Parathyroid adenoma (tissue), 2 donors: ENCODE measurements around the gene LPP.
A peak's percentile ranks its signal among the peaks of the same experiment; 100 is the strongest.

Experiments used
- H2AFZ ChIP-seq: fragments of 300-600 bp; sonication (generic); one replicate; pipeline ENCODE4 v1.7.0; 2017; ENCODE audit warnings: antibody characterized with exemption, mild to moderate bottlenecking
- H3K27ac ChIP-seq: fragments of 300-600 bp; sonication (generic); one replicate; pipeline ENCODE4 v1.7.0; 2017
- H3K27me3 ChIP-seq: fragments of 300-600 bp; sonication (generic); one replicate; pipeline ENCODE4 v1.7.0; 2017; ENCODE audit warnings: low read length; ENCODE audit not compliant: control insufficient read depth, insufficient read depth
- H3K36me3 ChIP-seq: fragments of 300-600 bp; sonication (generic); one replicate; pipeline ENCODE4 v1.7.0; 2017; ENCODE audit warnings: low read length; ENCODE audit not compliant: control insufficient read depth, insufficient read depth
- H3K4me1 ChIP-seq: fragments of 300-600 bp; sonication (generic); one replicate; pipeline ENCODE4 v1.7.0; 2017; ENCODE audit warnings: control low read depth
- H3K4me2 ChIP-seq: fragments of 300-600 bp; sonication (generic); one replicate; pipeline ENCODE4 v1.7.0; 2017; ENCODE audit warnings: low read length
- H3K4me3 ChIP-seq: fragments of 300-600 bp; sonication (generic); one replicate; pipeline ENCODE4 v1.7.0; 2017; ENCODE audit warnings: low read depth, low read length
- H3K79me2 ChIP-seq: fragments of 300-600 bp; sonication (generic); one replicate; pipeline ENCODE4 v1.7.0; 2017; ENCODE audit warnings: control low read depth
- H3K9ac ChIP-seq: fragments of 300-600 bp; sonication (generic); one replicate; pipeline ENCODE4 v1.7.0; 2017; ENCODE audit warnings: mild to moderate bottlenecking
- H3K9me3 ChIP-seq: fragments of 300-600 bp; sonication (generic); one replicate; pipeline ENCODE4 v1.7.0; 2017; ENCODE audit warnings: low read length; ENCODE audit not compliant: control insufficient read depth
- CTCF ChIP-seq: fragments of 300-600 bp; sonication (generic); IDR thresholded peaks from one replicate; pipeline ENCODE4 v1.7.0; 2017; ENCODE audit warnings: antibody characterized with exemption, mild to moderate bottlenecking
- donor health status: primary hyperparathyroidism.

The LPP gene

GRCh38 chr3:188744166-188744565 is 590.2 kb downstream of the LPP start:
- Histone ChIP-seq H3K27me3 (no peaks in the 10 kb centered on the region), H3K9ac (no peak overlapping the region), H2AFZ (no peak overlapping the region), H3K36me3 (no peaks in the 10 kb centered on the region), H3K9me3 (no peaks in the 10 kb centered on the region), H3K4me2 (no peak overlapping the region), H3K4me1 (no peaks in the 10 kb centered on the region), H3K79me2 (no peaks in the 10 kb centered on the region), H3K27ac (no peak overlapping the region), H3K4me3 (no peak overlapping the region)
- TF ChIP-seq CTCF = no peak

GRCh38 chr3:188745031-188745430 is 591.1 kb downstream of the LPP start:
- no peaks in the 10 kb centered on the region for H3K4me1 ChIP-seq
- no peaks in the 10 kb centered on the region for H3K36me3 ChIP-seq
- TF ChIP-seq CTCF = no peak

DNA sequence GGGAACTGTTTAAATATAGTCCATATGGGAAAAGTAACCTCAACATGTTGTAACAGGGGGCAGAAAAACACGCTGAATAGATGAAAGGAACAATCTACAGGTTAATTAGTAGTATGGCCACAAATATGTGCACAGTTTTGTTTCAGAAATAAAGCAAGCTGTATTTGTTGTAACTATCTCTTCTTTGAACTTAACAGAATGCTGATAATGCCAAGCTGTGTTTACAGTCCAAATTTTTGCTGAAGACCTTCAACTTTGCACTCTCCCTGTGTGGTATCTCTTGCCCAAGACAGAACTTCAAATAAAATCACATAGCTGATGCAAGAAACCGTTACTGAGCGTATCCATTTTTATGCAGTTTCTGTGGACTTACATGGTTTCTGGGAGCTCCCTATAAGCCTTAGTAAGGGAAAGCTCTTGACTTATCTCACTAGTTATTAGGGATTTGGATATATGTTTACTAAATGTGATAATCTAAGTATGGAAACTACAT is 592.4 kb downstream of the LPP start:
- Histone ChIP-seq H3K9me3 (no peaks in the 10 kb centered on the region), H3K4me2 (no peak overlapping the region), H3K27ac (no peak overlapping the region), H3K9ac (no peak overlapping the region), H3K4me1 (no peaks in the 10 kb centered on the region), H3K36me3 (no peaks in the 10 kb centered on the region), H2AFZ (no peak overlapping the region), H3K4me3 (no peak overlapping the region), H3K79me2 (no peaks in the 10 kb centered on the region), H3K27me3 (no peaks in the 10 kb centered on the region)
- no peak for TF ChIP-seq CTCF

More at GRCh38 chr3:188745031-188745430, 591.1 kb downstream of the LPP start:
- Histone ChIP-seq H3K9ac (no peak overlapping the region), H3K4me3 (no peak overlapping the region), H3K9me3 (no peaks in the 10 kb centered on the region), H3K27me3 (no peaks in the 10 kb centered on the region), H3K27ac (no peak overlapping the region), H2AFZ (no peak overlapping the region), H3K79me2 (no peaks in the 10 kb centered on the region), H3K4me2 (no peak overlapping the region)

GRCh38 chr3:188747489-188747888 is 593.5 kb downstream of the LPP start:
- no peak overlapping the region for H2AFZ ChIP-seq
- H3K4me2 ChIP-seq = no peak overlapping the region
- H3K4me3 ChIP-seq = no peak overlapping the region
- H3K9me3 ChIP-seq = no peaks in the 10 kb centered on the region
- no peaks in the 10 kb centered on the region for H3K79me2 ChIP-seq
- no peak overlapping the region for H3K27ac ChIP-seq
- no peaks in the 10 kb centered on the region for H3K27me3 ChIP-seq
- no peaks in the 10 kb centered on the region for H3K4me1 ChIP-seq
- H3K9ac ChIP-seq = no peak overlapping the region
- no peak for TF ChIP-seq CTCF
- no peaks in the 10 kb centered on the region for H3K36me3 ChIP-seq

DNA sequence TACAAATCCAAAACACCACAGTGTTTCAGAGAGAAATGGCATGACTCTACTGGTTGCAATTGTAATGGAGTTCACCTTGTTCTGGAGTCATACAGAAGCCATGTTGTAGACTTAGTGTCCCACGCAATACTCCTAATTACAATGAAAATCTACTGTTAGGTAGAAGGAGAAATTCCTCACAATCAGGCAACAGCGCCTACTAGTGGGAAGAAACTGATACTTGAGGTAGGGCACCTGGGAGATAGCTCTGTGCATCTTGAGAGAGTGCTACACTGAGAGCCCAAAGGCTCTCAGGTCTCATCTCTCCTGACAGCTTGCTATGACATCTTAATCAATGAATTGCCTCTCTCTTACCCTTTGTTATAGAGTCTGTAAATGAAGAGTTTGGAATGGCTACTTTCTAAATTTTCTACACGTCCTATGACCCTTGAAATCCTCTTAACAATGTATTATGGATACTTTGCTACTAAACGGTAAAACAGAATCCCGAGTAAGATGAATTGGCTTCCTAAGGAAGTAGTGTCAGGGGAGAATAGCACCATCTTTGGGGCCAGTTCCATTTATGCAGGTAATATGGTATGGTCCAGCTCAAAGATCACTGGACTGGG is 595.2 kb downstream of the LPP start:
- H3K36me3 ChIP-seq = no peaks in the 10 kb centered on the region
- H3K4me3 ChIP-seq = no peak overlapping the region
- H3K4me1 ChIP-seq = no peaks in the 10 kb centered on the region
- H3K9me3 ChIP-seq = no peaks in the 10 kb centered on the region
- peak; percentile 68 for TF ChIP-seq CTCF
- no peak overlapping the region for H3K9ac ChIP-seq
- no peaks in the 10 kb centered on the region for H3K27me3 ChIP-seq
- H3K4me2 ChIP-seq = no peak overlapping the region
- no peaks in the 10 kb centered on the region for H3K79me2 ChIP-seq
- H3K27ac ChIP-seq = no peak overlapping the region
- no peak overlapping the region for H2AFZ ChIP-seq
